ENCODE measurements around the gene DIS3L2.

Gene DIS3L2

DNA sequence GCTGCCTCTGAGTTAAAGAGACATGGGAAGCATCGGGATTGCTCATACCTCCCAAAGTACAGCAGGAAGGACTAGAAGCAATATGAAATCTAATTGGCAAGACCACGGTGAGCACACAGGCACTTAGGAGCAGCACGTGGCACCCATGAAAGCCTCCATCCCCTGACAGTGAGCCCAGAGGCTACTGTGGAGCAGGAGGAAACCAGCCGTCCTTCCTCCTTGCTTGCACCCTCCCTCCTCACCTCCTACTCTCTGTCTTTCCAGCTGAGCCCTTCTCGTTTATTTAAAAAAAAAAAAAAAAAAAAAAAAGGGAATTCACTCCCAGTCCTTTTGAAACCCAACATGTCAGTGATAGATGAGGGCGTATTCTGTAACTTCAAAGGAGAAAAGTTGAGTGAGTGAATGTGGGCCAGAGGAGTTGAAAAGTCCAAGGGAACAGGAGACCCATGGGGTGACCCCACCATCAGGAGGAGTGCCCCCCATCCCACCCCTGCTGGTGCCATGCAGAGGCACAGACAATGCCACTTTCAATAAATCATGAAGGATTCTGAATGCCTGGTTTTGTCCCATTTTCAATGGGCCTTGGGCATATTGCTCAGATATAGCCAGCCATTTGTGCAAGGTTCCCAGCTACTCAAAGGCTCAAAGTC is 320.5 kb downstream of the DIS3L2 start:
- TF ChIP-seq, protein P1, sequence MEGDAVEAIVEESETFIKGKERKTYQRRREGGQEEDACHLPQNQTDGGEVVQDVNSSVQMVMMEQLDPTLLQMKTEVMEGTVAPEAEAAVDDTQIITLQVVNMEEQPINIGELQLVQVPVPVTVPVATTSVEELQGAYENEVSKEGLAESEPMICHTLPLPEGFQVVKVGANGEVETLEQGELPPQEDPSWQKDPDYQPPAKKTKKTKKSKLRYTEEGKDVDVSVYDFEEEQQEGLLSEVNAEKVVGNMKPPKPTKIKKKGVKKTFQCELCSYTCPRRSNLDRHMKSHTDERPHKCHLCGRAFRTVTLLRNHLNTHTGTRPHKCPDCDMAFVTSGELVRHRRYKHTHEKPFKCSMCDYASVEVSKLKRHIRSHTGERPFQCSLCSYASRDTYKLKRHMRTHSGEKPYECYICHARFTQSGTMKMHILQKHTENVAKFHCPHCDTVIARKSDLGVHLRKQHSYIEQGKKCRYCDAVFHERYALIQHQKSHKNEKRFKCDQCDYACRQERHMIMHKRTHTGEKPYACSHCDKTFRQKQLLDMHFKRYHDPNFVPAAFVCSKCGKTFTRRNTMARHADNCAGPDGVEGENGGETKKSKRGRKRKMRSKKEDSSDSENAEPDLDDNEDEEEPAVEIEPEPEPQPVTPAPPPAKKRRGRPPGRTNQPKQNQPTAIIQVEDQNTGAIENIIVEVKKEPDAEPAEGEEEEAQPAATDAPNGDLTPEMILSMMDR (IDR thresholded peaks at IDR 0.05; ENCODE audit: borderline replicate concordance, insufficient read depth, low read depth, low read length): no peak
- H3K4me3 ChIP-seq (ENCODE audit: low read depth, low read length): no peak overlapping the region

DNA sequence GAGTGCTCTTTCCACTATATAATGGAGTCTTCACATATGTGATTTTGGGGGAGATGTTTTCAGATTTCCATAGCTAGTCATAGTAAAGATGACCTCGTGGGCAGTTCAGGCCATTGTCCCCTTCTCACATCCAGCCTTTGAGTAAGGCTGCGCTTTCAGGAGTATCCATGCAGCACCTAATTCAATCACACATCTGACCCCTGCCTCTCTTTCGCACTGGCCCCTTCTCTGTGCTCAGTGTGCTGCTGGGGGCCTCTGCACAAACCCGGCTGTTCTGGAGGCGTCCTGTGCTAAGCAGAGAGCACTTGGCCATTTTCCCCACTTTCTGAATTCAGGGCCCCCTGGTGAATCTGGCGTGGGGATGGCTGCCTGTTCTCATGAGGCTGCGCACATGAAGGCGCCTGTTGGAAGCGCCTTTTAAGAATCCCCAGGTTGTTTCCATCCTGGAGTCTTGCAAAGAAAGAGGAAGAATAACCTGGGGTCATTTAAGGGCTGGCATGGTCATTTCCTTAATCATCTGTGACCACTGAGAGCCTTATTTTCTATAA is 321.1 kb downstream of the DIS3L2 start:
- TF ChIP-seq, protein P1 (IDR thresholded peaks at IDR 0.05; ENCODE audit: borderline replicate concordance, insufficient read depth, low read depth, low read length): no peak
- H3K4me3 ChIP-seq (ENCODE audit: low read depth, low read length): no peak overlapping the region

GRCh38 chr2:232286001-232286868 is 324.7 kb downstream of the DIS3L2 start:
- TF ChIP-seq, protein P1 (IDR thresholded peaks at IDR 0.05; ENCODE audit: borderline replicate concordance, insufficient read depth, low read depth, low read length): no peak

DNA sequence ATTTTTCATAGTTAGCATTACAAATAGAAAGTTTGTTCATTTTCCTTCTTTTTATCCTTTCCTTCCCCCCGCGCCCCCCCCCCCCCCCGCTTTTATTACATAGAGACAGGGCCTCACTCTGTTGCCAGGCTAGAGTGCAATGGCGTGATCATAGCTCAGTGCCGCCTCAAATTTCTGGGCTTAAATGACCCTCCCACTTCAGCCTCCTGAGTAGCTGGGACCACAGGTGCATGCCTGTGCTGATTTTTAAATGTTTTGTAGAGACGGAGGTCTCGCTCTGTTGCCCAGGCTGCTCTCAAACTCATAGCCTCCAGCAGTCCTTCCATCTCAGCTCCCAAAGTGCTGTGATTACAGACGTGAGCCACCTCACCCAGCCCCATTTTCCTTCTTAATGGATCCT is 325.8 kb downstream of the DIS3L2 start:
- TF ChIP-seq, protein P1 (IDR thresholded peaks at IDR 0.05; ENCODE audit: borderline replicate concordance, insufficient read depth, low read depth, low read length): no peak
- H3K4me3 ChIP-seq (ENCODE audit: low read depth, low read length): no peak overlapping the region

More at GRCh38 chr2:232286001-232286868, 324.7 kb downstream of the DIS3L2 start:
- H3K4me3 ChIP-seq (ENCODE audit: low read depth, low read length): no peak overlapping the region

- TF ChIP-seq, protein P1 (IDR thresholded peaks at IDR 0.05; ENCODE audit: borderline replicate concordance, insufficient read depth, low read depth, low read length): no peak
- H3K4me3 ChIP-seq (ENCODE audit: low read depth, low read length): no peak overlapping the region
Observed at GRCh38 chr2:232288489-232289030, 327.0 kb downstream of the DIS3L2 start.

DNA sequence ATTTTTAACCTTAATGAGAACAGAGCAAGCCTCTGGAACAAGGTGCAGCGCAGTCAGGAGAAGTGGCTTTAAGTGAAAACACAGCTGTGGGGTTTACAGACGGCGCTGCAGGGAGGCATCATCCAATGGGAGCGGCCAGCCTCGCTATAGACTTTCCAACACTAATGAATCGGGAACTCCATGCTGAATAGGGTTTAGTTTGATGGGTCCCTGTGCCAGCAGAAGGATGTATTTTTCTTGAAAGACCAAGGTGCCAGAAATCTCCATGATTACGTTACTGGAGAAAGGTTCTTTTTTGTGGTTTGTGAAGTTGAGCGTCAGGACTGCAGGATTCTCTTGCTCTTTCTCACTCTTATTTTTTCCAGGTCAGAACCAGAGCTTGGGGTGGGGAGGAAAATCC is 329.2 kb downstream of the DIS3L2 start:
- TF ChIP-seq, protein P1 (IDR thresholded peaks at IDR 0.05; ENCODE audit: borderline replicate concordance, insufficient read depth, low read depth, low read length): no peak
- no peak overlapping the region for H3K4me3 ChIP-seq (ENCODE audit: low read depth, low read length)

All from GM12875 (cell line).